Measurements from ENCODE around the gene PAPOLA. TPM values are rescaled to one million over a fixed set of nuclear protein-coding genes. Genes with fewer than 3 reads are reported as not detected.

PAPOLA gene
- total and polyA plus RNA-seq, 8 donors, result 140 to 264 (median 232) TPM

DNA sequence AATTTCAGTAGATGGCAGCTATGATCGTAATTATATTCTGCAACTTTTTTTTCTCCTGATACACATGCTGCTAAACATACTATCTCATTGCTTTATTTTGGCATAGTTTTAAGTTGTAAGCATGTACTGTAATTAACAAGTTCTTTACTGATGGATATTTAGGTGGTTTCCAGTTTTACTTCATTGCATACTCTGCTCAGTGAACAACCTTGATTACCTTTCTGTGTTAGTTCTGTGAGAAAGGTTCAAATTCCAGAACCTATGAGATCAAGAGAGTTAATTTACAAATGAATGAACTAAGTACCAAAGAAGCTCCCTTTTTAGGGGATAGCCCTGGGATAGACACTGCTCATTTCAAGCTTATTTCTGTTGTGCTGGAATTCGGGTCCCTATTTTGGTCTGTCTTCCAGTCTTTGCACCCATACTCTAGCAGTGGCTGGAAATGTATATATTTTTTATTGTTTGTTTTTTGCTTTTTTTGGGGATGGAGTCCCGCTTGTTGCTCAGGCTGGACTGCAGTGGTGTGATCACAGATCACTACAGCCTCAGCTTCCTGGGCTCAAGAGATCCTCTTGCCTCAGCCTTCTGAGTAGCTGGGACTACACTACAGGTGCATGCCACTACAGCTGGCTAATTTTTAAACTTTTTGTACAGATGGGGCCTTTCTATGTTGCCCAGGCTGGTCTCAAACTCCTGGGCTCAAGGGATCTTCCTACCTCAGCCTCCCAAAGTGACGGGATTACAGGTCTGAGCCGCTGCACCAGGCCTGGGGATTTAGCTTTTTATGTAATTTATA, 10.6 kb downstream of the PAPOLA start:
- ATAC-seq (no peak), DNase-seq (no peak)
- Histone ChIP-seq H3K4me3 (no peak overlapping the region), H3K27ac (no peak overlapping the region), H3K27me3 (no peaks in the 10 kb centered on the region), H3K4me1 (peaks cover 4 to 86% of the 10 kb centered on the region in 2 donors), H3K36me3 (no peaks in the 10 kb centered on the region), H3K9me3 (no peaks in the 10 kb centered on the region)
- intact Hi-C loops (cut with DNase I), result no loop called here
- TF ChIP-seq, protein P1, sequence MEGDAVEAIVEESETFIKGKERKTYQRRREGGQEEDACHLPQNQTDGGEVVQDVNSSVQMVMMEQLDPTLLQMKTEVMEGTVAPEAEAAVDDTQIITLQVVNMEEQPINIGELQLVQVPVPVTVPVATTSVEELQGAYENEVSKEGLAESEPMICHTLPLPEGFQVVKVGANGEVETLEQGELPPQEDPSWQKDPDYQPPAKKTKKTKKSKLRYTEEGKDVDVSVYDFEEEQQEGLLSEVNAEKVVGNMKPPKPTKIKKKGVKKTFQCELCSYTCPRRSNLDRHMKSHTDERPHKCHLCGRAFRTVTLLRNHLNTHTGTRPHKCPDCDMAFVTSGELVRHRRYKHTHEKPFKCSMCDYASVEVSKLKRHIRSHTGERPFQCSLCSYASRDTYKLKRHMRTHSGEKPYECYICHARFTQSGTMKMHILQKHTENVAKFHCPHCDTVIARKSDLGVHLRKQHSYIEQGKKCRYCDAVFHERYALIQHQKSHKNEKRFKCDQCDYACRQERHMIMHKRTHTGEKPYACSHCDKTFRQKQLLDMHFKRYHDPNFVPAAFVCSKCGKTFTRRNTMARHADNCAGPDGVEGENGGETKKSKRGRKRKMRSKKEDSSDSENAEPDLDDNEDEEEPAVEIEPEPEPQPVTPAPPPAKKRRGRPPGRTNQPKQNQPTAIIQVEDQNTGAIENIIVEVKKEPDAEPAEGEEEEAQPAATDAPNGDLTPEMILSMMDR (IDR thresholded peaks at IDR 0.05), result no peak

DNA sequence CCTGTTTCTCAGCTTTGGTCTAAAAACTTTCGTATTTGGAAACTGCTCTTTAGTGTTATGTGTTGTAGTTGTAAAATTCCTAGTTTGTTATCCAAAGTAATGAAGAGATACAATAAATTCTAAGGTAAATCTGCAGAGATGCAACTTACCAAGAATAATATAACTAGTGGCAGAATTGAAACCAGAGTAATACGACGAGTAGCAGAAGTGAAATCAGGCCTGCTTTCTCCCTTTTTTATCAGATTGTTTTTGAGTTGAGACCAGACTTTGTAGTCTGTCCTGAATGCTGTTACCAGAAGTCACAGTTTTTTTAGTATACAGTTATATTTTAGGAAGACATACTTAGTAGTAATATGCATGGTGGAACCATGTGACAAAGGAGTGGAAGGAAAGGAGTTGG, 12.5 kb downstream of the PAPOLA start:
- TF ChIP-seq, protein P1 (IDR thresholded peaks at IDR 0.05), result no peak

GRCh38 chr14:96515731-96516130, 13.5 kb downstream of the PAPOLA start:
- no peak for DNase-seq
- H3K4me1 ChIP-seq, result peaks cover 4 to 64% of the 10 kb centered on the region in 2 donors
- TF ChIP-seq, protein P1 (IDR thresholded peaks at IDR 0.05), result no peak
- H3K4me3 ChIP-seq, result no peak overlapping the region
- peaks cover 0 to 8% of the 10 kb centered on the region in 2 donors for H3K36me3 ChIP-seq
- no peaks in the 10 kb centered on the region for H3K9me3 ChIP-seq
- H3K27me3 ChIP-seq, result no peaks in the 10 kb centered on the region
- H3K27ac ChIP-seq, result no peak overlapping the region
- no peak for ATAC-seq
- intact Hi-C loops (cut with DNase I), result no loop called here

More for the DNA sequence above, 12.5 kb downstream of the PAPOLA start:
- Histone ChIP-seq H3K27ac (no peak overlapping the region), H3K36me3 (no peaks in the 10 kb centered on the region), H3K27me3 (no peaks in the 10 kb centered on the region), H3K4me1 (peaks cover 4 to 69% of the 10 kb centered on the region in 2 donors), H3K9me3 (no peaks in the 10 kb centered on the region), H3K4me3 (no peak overlapping the region)
- no peak for ATAC-seq
- intact Hi-C loops (cut with DNase I), result no loop called here
- no peak for DNase-seq

GRCh38 chr14:96516351-96516750, 14.2 kb downstream of the PAPOLA start:
- H3K27me3 ChIP-seq, result no peaks in the 10 kb centered on the region
- no peak overlapping the region for H3K4me3 ChIP-seq
- peaks cover 4 to 58% of the 10 kb centered on the region in 2 donors for H3K4me1 ChIP-seq
- ATAC-seq (no peak), DNase-seq (no peak)
- intact Hi-C loops (cut with DNase I), result no loop called here
- TF ChIP-seq, protein P1 (IDR thresholded peaks at IDR 0.05), result no peak
- H3K9me3 ChIP-seq, result no peaks in the 10 kb centered on the region
- peaks cover 0 to 14% of the 10 kb centered on the region in 2 donors for H3K36me3 ChIP-seq
- no peak overlapping the region for H3K27ac ChIP-seq

DNA sequence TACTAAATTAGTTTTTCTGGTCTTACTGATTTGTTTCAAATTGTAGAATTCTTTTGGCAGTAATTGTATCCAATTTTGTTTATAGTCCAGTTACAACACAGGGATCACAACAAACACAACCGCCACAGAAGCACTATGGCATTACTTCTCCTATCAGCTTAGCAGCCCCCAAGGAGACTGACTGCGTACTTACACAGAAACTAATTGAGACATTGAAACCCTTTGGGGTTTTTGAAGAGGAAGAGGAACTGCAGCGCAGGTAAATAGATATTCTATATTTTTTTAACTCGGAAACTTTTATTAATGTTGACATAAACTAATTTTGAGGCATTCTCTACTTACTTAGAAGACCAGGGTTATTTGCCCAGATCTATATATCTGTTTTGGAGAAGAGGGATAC, 17.8 kb downstream of the PAPOLA start:
- Histone ChIP-seq H3K4me1 (peaks cover 0 to 23% of the 10 kb centered on the region in 2 donors), H3K9me3 (no peaks in the 10 kb centered on the region), H3K27me3 (no peaks in the 10 kb centered on the region), H3K36me3 (peaks cover 0 to 48% of the 10 kb centered on the region in 2 donors), H3K4me3 (no peak overlapping the region), H3K27ac (no peak overlapping the region)
- TF ChIP-seq, protein P1 (IDR thresholded peaks at IDR 0.05), result no peak
- ATAC-seq (no peak), DNase-seq (no peak)
- intact Hi-C loops (cut with DNase I), result no loop called here
